Measurements from ENCODE around the gene KRT83.

KRT83 gene

GRCh38 chr12:52320784-52321400 is at the start of gene KRT83:
KRT83 (minus strand) TSS chr12:52321398; CDS start chr12:52321335, 63 bp downstream.
- Histone ChIP-seq H3K4me3 (ENCODE audit: low read depth, low read length) (no peak within 1 kb of the TSS), H3K9ac (ENCODE audit: low read depth, low read length) (no peak within 1 kb of the TSS), H3K27me3 (ENCODE audit: control insufficient read depth, insufficient read depth, low read length) (no peaks in the 10 kb centered on the region)

GRCh38 chr12:52369809-52370208 is 48.6 kb upstream of the KRT83 start:
- H3K36me3 ChIP-seq (ENCODE audit: control insufficient read depth, insufficient read depth, low read length), result no peaks in the 10 kb centered on the region
- no peaks in the 10 kb centered on the region for H3K9me3 ChIP-seq (ENCODE audit: control insufficient read depth, insufficient read depth, low read length)
- no peak overlapping the region for H3K9ac ChIP-seq (ENCODE audit: low read depth, low read length)

More at GRCh38 chr12:52320784-52321400, at the start of gene KRT83:
- no peaks in the 10 kb centered on the region for H3K36me3 ChIP-seq (ENCODE audit: control insufficient read depth, insufficient read depth, low read length)
- H3K9me3 ChIP-seq (ENCODE audit: control insufficient read depth, insufficient read depth, low read length), result no peaks in the 10 kb centered on the region
- H3K4me1 ChIP-seq (ENCODE audit: control insufficient read depth, insufficient read depth, low read length), result no peaks in the 10 kb centered on the region

GRCh38 chr12:52369211-52369610 is 48.0 kb upstream of the KRT83 start:
- H3K4me1 ChIP-seq (ENCODE audit: control insufficient read depth, insufficient read depth, low read length), result no peaks in the 10 kb centered on the region
- H3K27me3 ChIP-seq (ENCODE audit: control insufficient read depth, insufficient read depth, low read length), result no peaks in the 10 kb centered on the region
- H3K36me3 ChIP-seq (ENCODE audit: control insufficient read depth, insufficient read depth, low read length), result no peaks in the 10 kb centered on the region
- no peak overlapping the region for H3K9ac ChIP-seq (ENCODE audit: low read depth, low read length)
- no peaks in the 10 kb centered on the region for H3K9me3 ChIP-seq (ENCODE audit: control insufficient read depth, insufficient read depth, low read length)
- H3K4me3 ChIP-seq (ENCODE audit: low read depth, low read length), result no peak overlapping the region

More at GRCh38 chr12:52369809-52370208, 48.6 kb upstream of the KRT83 start:
- Histone ChIP-seq H3K4me3 (ENCODE audit: low read depth, low read length) (no peak overlapping the region), H3K27me3 (ENCODE audit: control insufficient read depth, insufficient read depth, low read length) (no peaks in the 10 kb centered on the region), H3K4me1 (ENCODE audit: control insufficient read depth, insufficient read depth, low read length) (no peaks in the 10 kb centered on the region)

GRCh38 chr12:52368508-52368907 is 47.3 kb upstream of the KRT83 start:
- Histone ChIP-seq H3K36me3 (ENCODE audit: control insufficient read depth, insufficient read depth, low read length) (no peaks in the 10 kb centered on the region), H3K27me3 (ENCODE audit: control insufficient read depth, insufficient read depth, low read length) (no peaks in the 10 kb centered on the region), H3K4me3 (ENCODE audit: low read depth, low read length) (no peak overlapping the region), H3K9me3 (ENCODE audit: control insufficient read depth, insufficient read depth, low read length) (no peaks in the 10 kb centered on the region), H3K4me1 (ENCODE audit: control insufficient read depth, insufficient read depth, low read length) (no peaks in the 10 kb centered on the region), H3K9ac (ENCODE audit: low read depth, low read length) (no peak overlapping the region)

GRCh38 chr12:52367876-52368275 is 46.7 kb upstream of the KRT83 start:
- Histone ChIP-seq H3K4me3 (ENCODE audit: low read depth, low read length) (no peak overlapping the region), H3K4me1 (ENCODE audit: control insufficient read depth, insufficient read depth, low read length) (no peaks in the 10 kb centered on the region), H3K36me3 (ENCODE audit: control insufficient read depth, insufficient read depth, low read length) (no peaks in the 10 kb centered on the region), H3K27me3 (ENCODE audit: control insufficient read depth, insufficient read depth, low read length) (no peaks in the 10 kb centered on the region), H3K9me3 (ENCODE audit: control insufficient read depth, insufficient read depth, low read length) (no peaks in the 10 kb centered on the region), H3K9ac (ENCODE audit: low read depth, low read length) (no peak overlapping the region)

DNA sequence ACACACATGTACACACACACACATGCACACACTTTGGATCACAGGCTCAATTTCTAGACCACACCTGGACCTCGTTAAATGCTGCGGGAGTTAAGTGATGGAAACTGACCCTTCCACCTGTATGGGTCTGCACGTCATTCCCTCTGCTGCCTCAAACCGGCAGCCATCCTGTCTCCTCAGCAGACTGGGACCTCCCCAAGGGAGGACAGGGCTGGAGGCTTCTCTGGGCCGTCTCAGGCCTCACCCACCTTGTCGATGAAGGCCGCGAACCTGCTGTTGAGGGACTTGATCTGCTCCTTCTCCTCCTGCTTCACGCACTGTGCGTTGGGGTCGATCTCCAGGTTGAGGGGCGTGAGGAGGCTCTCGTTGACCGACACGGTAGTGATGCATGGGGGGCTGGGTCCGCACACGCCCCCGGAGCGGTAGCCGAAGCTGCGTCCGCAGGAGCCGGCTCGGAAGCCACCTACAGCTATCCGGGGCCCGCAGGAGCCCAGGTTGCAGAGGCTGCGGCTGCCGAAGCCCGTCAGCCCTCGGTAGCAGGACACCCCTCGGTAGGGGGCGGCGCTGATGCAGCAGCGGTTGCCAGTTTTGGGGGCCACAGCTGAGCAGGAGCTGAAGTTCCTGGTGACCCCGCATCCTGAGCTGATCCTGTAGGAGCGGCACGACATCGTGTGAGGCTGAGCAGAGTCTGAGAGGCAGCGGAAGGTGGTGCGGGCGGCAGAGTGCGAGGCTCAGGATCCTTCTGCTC is 45.7 kb upstream of the KRT83 start, which contains the start of gene KRT85:
TSS of gene KRT85 (minus strand) at position 744 of the 748 bp plus-strand sequence. CDS start at position 668, 76 bp downstream.
- Histone ChIP-seq H3K9me3 (ENCODE audit: control insufficient read depth, insufficient read depth, low read length) (no peaks in the 10 kb centered on the region), H3K4me1 (ENCODE audit: control insufficient read depth, insufficient read depth, low read length) (no peaks in the 10 kb centered on the region), H3K27me3 (ENCODE audit: control insufficient read depth, insufficient read depth, low read length) (no peaks in the 10 kb centered on the region), H3K36me3 (ENCODE audit: control insufficient read depth, insufficient read depth, low read length) (no peaks in the 10 kb centered on the region), H3K9ac (ENCODE audit: low read depth, low read length) (no peak within 1 kb of the TSS), H3K4me3 (ENCODE audit: low read depth, low read length) (no peak within 1 kb of the TSS)

DNA sequence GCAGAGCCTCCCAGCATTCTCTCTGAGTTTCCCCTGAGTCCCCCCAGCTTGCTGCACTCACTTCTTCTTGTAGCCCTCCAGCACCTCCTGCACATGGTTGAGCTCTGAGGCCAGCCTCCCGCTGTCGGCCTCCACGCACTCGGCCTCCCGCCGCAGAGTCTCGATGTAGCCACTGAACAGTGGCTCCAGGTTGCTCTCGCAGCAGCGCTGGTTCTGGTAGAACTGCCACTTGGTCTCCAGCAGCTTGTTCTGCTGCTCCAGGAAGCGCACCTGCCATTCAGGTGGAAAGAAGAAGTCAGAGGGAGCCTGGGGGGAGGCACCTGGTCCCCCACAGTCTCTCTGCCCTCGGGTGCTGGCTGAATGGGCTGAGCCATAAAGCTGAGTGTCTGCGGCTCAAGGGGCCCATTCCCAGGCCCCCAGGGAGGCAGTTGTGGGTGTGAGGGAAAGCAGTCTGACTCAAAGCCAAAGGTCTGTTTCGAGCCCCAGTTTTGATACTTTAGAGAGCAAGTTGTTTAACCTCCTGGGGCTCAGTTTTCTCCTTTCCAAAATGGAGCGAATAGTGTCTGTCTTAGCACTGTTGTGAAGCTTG is 43.8 kb upstream of the KRT83 start:
- Histone ChIP-seq H3K27me3 (ENCODE audit: control insufficient read depth, insufficient read depth, low read length) (no peaks in the 10 kb centered on the region), H3K9ac (ENCODE audit: low read depth, low read length) (no peak overlapping the region), H3K4me1 (ENCODE audit: control insufficient read depth, insufficient read depth, low read length) (no peaks in the 10 kb centered on the region), H3K4me3 (ENCODE audit: low read depth, low read length) (no peak overlapping the region), H3K36me3 (ENCODE audit: control insufficient read depth, insufficient read depth, low read length) (no peaks in the 10 kb centered on the region), H3K9me3 (ENCODE audit: control insufficient read depth, insufficient read depth, low read length) (no peaks in the 10 kb centered on the region)

DNA sequence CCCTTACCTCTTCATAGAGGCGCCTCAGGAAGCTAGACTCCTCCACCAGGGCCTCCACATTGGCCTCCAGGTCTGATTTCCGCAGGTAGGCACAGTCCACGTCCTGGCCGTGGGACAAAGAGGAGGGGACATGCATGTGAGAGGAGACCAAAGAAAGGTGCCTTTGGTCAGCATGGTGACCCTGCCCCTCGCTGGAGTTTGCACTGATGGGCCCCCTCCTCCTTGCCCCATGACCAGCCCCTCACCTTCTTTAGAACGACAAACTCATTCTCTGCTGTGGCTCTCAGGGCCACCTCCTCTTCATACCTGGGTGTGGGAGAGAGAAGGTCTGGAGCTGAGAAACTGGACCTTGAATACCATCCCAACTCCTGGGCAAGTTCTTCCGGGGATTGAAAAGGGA is 42.9 kb upstream of the KRT83 start:
- no peaks in the 10 kb centered on the region for H3K9me3 ChIP-seq (ENCODE audit: control insufficient read depth, insufficient read depth, low read length)
- H3K4me3 ChIP-seq (ENCODE audit: low read depth, low read length), result no peak overlapping the region
- no peaks in the 10 kb centered on the region for H3K36me3 ChIP-seq (ENCODE audit: control insufficient read depth, insufficient read depth, low read length)
- no peak overlapping the region for H3K9ac ChIP-seq (ENCODE audit: low read depth, low read length)
- H3K27me3 ChIP-seq (ENCODE audit: control insufficient read depth, insufficient read depth, low read length), result no peaks in the 10 kb centered on the region
- H3K4me1 ChIP-seq (ENCODE audit: control insufficient read depth, insufficient read depth, low read length), result no peaks in the 10 kb centered on the region

DNA sequence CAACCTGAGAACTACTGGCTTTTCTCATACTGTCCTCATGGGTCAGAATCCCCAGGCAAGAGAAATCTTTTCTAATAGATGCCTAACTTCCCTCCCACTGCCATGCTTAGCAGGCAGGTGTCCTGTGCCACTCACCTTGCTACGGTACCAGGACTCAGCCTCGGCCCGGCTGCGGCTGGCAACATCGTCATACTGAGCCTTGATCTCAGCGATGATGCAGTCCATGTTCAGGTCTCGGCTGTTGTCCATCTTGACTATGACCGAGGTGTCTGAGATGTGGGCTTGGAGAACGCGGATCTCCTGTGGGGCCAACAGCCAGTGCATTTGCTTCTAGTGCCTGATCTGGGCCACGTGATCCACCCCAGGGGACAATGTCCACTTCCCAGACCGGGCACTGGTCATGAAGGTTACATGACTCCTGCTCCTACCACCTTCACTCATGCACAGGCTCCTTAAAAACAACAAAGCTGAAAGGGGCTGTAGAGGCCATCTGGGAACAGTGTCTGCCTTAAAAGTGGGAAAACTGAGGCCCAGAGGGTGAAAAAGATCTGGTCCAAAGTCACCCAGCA is 42.0 kb upstream of the KRT83 start:
- Histone ChIP-seq H3K4me1 (ENCODE audit: control insufficient read depth, insufficient read depth, low read length) (no peaks in the 10 kb centered on the region), H3K36me3 (ENCODE audit: control insufficient read depth, insufficient read depth, low read length) (no peaks in the 10 kb centered on the region), H3K9ac (ENCODE audit: low read depth, low read length) (no peak overlapping the region)

DNA sequence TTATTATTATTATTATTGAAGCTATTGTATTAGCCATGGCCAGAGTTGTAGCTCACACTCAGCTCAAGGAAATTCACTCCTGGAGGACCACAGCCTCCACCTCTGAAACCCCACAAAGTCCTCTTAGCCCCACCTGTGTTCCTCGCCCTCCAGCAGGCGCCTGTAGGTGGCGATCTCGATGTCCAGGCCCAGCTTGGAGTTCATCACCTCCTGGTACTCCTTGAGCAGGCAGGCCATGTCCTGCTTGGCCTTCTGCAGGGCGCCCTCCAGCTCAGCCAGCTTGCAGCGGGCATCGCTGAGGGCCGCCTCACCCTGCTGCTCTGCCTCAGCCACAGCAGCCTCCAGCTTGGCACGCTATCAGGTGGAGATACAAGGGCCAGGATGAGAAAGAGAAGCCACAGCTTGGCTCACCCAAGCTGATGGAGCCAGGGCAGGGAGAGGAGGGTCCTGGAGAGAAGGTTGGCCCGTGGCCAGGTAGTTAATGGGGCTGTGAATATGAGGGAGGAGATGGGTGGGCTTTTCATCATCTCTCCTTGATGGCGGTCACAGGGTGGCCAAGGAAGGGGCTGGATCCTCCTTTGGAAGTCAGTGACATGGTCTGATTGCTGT is 41.0 kb upstream of the KRT83 start:
- no peaks in the 10 kb centered on the region for H3K9me3 ChIP-seq (ENCODE audit: control insufficient read depth, insufficient read depth, low read length)

More for the DNA sequence above, 42.0 kb upstream of the KRT83 start:
- Histone ChIP-seq H3K27me3 (ENCODE audit: control insufficient read depth, insufficient read depth, low read length) (no peaks in the 10 kb centered on the region), H3K4me3 (ENCODE audit: low read depth, low read length) (no peak overlapping the region), H3K9me3 (ENCODE audit: control insufficient read depth, insufficient read depth, low read length) (no peaks in the 10 kb centered on the region)

GRCh38 chr12:52361553-52361952 is 40.4 kb upstream of the KRT83 start:
- Histone ChIP-seq H3K27me3 (ENCODE audit: control insufficient read depth, insufficient read depth, low read length) (no peaks in the 10 kb centered on the region), H3K9ac (ENCODE audit: low read depth, low read length) (no peak overlapping the region), H3K4me3 (ENCODE audit: low read depth, low read length) (no peak overlapping the region), H3K9me3 (ENCODE audit: control insufficient read depth, insufficient read depth, low read length) (no peaks in the 10 kb centered on the region), H3K36me3 (ENCODE audit: control insufficient read depth, insufficient read depth, low read length) (no peaks in the 10 kb centered on the region), H3K4me1 (ENCODE audit: control insufficient read depth, insufficient read depth, low read length) (no peaks in the 10 kb centered on the region)

More for the DNA sequence above, 41.0 kb upstream of the KRT83 start:
- no peaks in the 10 kb centered on the region for H3K36me3 ChIP-seq (ENCODE audit: control insufficient read depth, insufficient read depth, low read length)
- no peak overlapping the region for H3K4me3 ChIP-seq (ENCODE audit: low read depth, low read length)
- H3K4me1 ChIP-seq (ENCODE audit: control insufficient read depth, insufficient read depth, low read length), result no peaks in the 10 kb centered on the region
- H3K27me3 ChIP-seq (ENCODE audit: control insufficient read depth, insufficient read depth, low read length), result no peaks in the 10 kb centered on the region
- H3K9ac ChIP-seq (ENCODE audit: low read depth, low read length), result no peak overlapping the region

Measured in iPS-15b (cell line).